H7 (cell line): ENCODE measurements around the gene TRRAP. TPM values are rescaled to one million over a fixed set of nuclear protein-coding genes. Genes with fewer than 3 reads are reported as not detected.
A peak's percentile ranks its signal among the peaks of the same experiment; 100 is the strongest.

Experiments
- DNase-seq: peaks from one replicate; pipeline ENCODE4 v3.0.0; 2012
- H3K27me3 ChIP-seq: 2 replicates; pipeline ENCODE4 v1.6.0; 2011; ENCODE audit warnings: mild to moderate bottlenecking, low read length; ENCODE audit not compliant: control insufficient read depth, insufficient read depth
- H3K36me3 ChIP-seq: replicated peaks from 2 replicates; pipeline ENCODE4 v1.5.1; 2011; ENCODE audit warnings: low read length; ENCODE audit not compliant: control insufficient read depth, insufficient read depth
- H3K4me3 ChIP-seq: 2 replicates; pipeline ENCODE4 v1.5.1; 2011; ENCODE audit warnings: low read depth, mild to moderate bottlenecking, control low read depth, low read length, moderate library complexity; ENCODE audit not compliant: insufficient read depth
- total RNA-seq: library from RNA; depleted of rRNA; stranded (reverse); fragments of >200 nt; shearing (Covaris generic); gene quantifications from 2 replicates; pipeline ENCODE4 v1.2.3, GENCODE V29; 2014

TRRAP gene
- total RNA-seq, 1 experiment from 2014 or later = 13.0 TPM

GRCh38 chr7:98855610-98856422, 22.5 kb upstream of the TRRAP start:
- Histone ChIP-seq H3K36me3 (peaks cover 2% of the 10 kb centered on the region; the same call in 1 of the 2 replicates), H3K4me3 (no peak overlapping the region), H3K27me3 (no peaks in the 10 kb centered on the region)
- peak; percentile 21 for DNase-seq

GRCh38 chr7:98860071-98860470, 18.3 kb upstream of the TRRAP start:
- Histone ChIP-seq H3K4me3 (no peak overlapping the region), H3K27me3 (no peaks in the 10 kb centered on the region), H3K36me3 (no peaks in the 10 kb centered on the region)
- no peak for DNase-seq

- H3K4me3 ChIP-seq = no peak overlapping the region
- H3K36me3 ChIP-seq = no peaks in the 10 kb centered on the region
- no peaks in the 10 kb centered on the region; the same call in 1 of the 2 replicates for H3K27me3 ChIP-seq
- no peak for DNase-seq
Measured at GRCh38 chr7:98862203-98862602, 16.1 kb upstream of the TRRAP start.

- Histone ChIP-seq H3K27me3 (peaks cover 2% of the 10 kb centered on the region; the same call in 1 of the 2 replicates), H3K4me3 (no peak overlapping the region), H3K36me3 (no peaks in the 10 kb centered on the region)
- no peak for DNase-seq
Measured at GRCh38 chr7:98862716-98863420, 15.5 kb upstream of the TRRAP start.

GRCh38 chr7:98863601-98864000, 14.7 kb upstream of the TRRAP start:
- Histone ChIP-seq H3K36me3 (no peaks in the 10 kb centered on the region), H3K4me3 (no peak overlapping the region), H3K27me3 (peaks cover 8% of the 10 kb centered on the region)
- no peak for DNase-seq

GRCh38 chr7:98864731-98865453, 13.4 kb upstream of the TRRAP start:
- Histone ChIP-seq H3K4me3 (no peak overlapping the region), H3K36me3 (no peaks in the 10 kb centered on the region), H3K27me3 (peaks cover 21% of the 10 kb centered on the region)
- DNase-seq = no peak

- Histone ChIP-seq H3K4me3 (no peak overlapping the region), H3K27me3 (peaks cover 33% of the 10 kb centered on the region), H3K36me3 (no peaks in the 10 kb centered on the region)
- DNase-seq = no peak
Measured at GRCh38 chr7:98866351-98866750, 12.0 kb upstream of the TRRAP start.

GRCh38 chr7:98866765-98867164, 11.6 kb upstream of the TRRAP start:
- no peaks in the 10 kb centered on the region for H3K36me3 ChIP-seq
- H3K4me3 ChIP-seq = no peak overlapping the region
- peaks cover 34% of the 10 kb centered on the region for H3K27me3 ChIP-seq
- DNase-seq = no peak

GRCh38 chr7:98868450-98868849, 9.9 kb upstream of the TRRAP start:
- Histone ChIP-seq H3K36me3 (no peaks in the 10 kb centered on the region), H3K27me3 (peaks cover 34% of the 10 kb centered on the region), H3K4me3 (no peak overlapping the region)
- no peak for DNase-seq

GRCh38 chr7:98869027-98869596, 9.2 kb upstream of the TRRAP start:
- H3K36me3 ChIP-seq = no peaks in the 10 kb centered on the region
- peak overlapping the region; percentile 58 for H3K4me3 ChIP-seq
- peak; percentile 73 for DNase-seq
- peaks cover 34% of the 10 kb centered on the region for H3K27me3 ChIP-seq

GRCh38 chr7:98869597-98870120, 8.7 kb upstream of the TRRAP start, which contains the start of gene TMEM130:
Gene TMEM130 (minus strand): TSS chr7:98870014. CDS start chr7:98869861, 153 bp downstream.
- peak; percentile 83 for DNase-seq
- Histone ChIP-seq H3K4me3 (peak within 1 kb of the TSS; percentile 58), H3K36me3 (no peaks in the 10 kb centered on the region), H3K27me3 (peaks cover 34% of the 10 kb centered on the region)

GRCh38 chr7:98870121-98870651, 8.1 kb upstream of the TRRAP start:
- DNase-seq = peak; percentile 92
- Histone ChIP-seq H3K36me3 (no peaks in the 10 kb centered on the region), H3K27me3 (peaks cover 34% of the 10 kb centered on the region), H3K4me3 (peak overlapping the region; percentile 58)

- Histone ChIP-seq H3K27me3 (peaks cover 34% of the 10 kb centered on the region), H3K4me3 (no peak overlapping the region), H3K36me3 (no peaks in the 10 kb centered on the region)
- DNase-seq = no peak
Measured at GRCh38 chr7:98870807-98871491, 7.4 kb upstream of the TRRAP start.
